HepG2 (cell line): Measurements from ENCODE around the gene TMEM127. TPM values are rescaled to one million over a fixed set of nuclear protein-coding genes. Genes with fewer than 3 reads are reported as not detected.

ENCODE experiments used
- KAT2B ChIP-seq: fragments of 150-350 bp; IDR thresholded peaks from 2 replicates; pipeline ENCODE4 v1.6.1; 2014; ENCODE audit warnings: low read depth, low read length, borderline replicate concordance
- PRDM4 ChIP-seq: sonication (generic); formaldehyde crosslinking; IDR thresholded peaks from 2 replicates; pipeline ENCODE4 v1.9.0; 2021; ENCODE audit warnings: missing genetic modification reagents, borderline replicate concordance
- SKI ChIP-seq: fragments of 450-650 bp; IDR thresholded peaks from one replicate; pipeline ENCODE4 v1.6.1; 2018; ENCODE audit warnings: mild to moderate bottlenecking; ENCODE audit not compliant: partially characterized antibody
- TEAD3 ChIP-seq: optimal IDR thresholded peaks from 2 replicates; pipeline ENCODE3; 2016; ENCODE audit warnings: borderline replicate concordance
- TIGD3 ChIP-seq: sonication (generic); formaldehyde crosslinking; IDR thresholded peaks from 2 replicates; pipeline ENCODE4 v1.5.1; 2020; ENCODE audit warnings: mild to moderate bottlenecking, missing genetic modification reagents, borderline replicate concordance
- ZBTB1 ChIP-seq: sonication (generic); formaldehyde crosslinking; IDR thresholded peaks from 2 replicates; pipeline ENCODE4 v1.4.0; 2020; ENCODE audit warnings: missing genetic modification reagents, borderline replicate concordance
- ZBTB37 ChIP-seq: sonication (generic); formaldehyde crosslinking; IDR thresholded peaks from 2 replicates; pipeline ENCODE4 v1.4.0; 2020; ENCODE audit warnings: mild to moderate bottlenecking, missing genetic modification reagents
- ZNF335 ChIP-seq: sonication (generic); formaldehyde crosslinking; IDR thresholded peaks from 2 replicates; pipeline ENCODE4 v1.4.0; 2020; ENCODE audit warnings: missing genetic modification reagents
- ZNF772 ChIP-seq: sonication (generic); formaldehyde crosslinking; IDR thresholded peaks from 2 replicates; pipeline ENCODE4 v1.5.0; 2020; ENCODE audit warnings: mild to moderate bottlenecking, missing genetic modification reagents
- ZNF788 ChIP-seq: sonication (generic); formaldehyde crosslinking; IDR thresholded peaks from 2 replicates; pipeline ENCODE4 v1.5.0; 2020; ENCODE audit warnings: mild to moderate bottlenecking, missing genetic modification reagents, borderline replicate concordance
- ZSCAN25 ChIP-seq: sonication (generic); formaldehyde crosslinking; IDR thresholded peaks from 2 replicates; pipeline ENCODE4 v1.8.0; 2022; ENCODE audit warnings: mild to moderate bottlenecking, missing genetic modification reagents
- polyA plus RNA-seq, 8 experiments: library from polyadenylated mRNA; depleted of rRNA in 3 of 8; stranded (reverse) in 7 of 8; unstranded in 1 of 8; fragments of >200 nt; fragmentation: Illumina TruSeq in 4 of 8; extraction: Trizol in 4 of 8; gene quantifications; 2 replicates each; pipeline versions ENCODE4 v1.2.1 to v1.2.3, GENCODE V29; 2011 to 2016; ENCODE audit warnings: low read depth in 4 of 8, missing spikeins in 1 of 8, mixed read lengths in 1 of 8; ENCODE audit not compliant: insufficient read depth in 1 of 8
- total RNA-seq, 5 experiments: library from RNA; depleted of rRNA; stranded (reverse); fragments of >200 nt; fragmentation: Illumina TruSeq; extraction: Trizol; gene quantifications; 2 replicates each; pipeline ENCODE4 v1.2.3, GENCODE V29; 2016; ENCODE audit warnings: low read depth in 1 of 5
- TF ChIP-seq, protein P1 (sequence below): sonication (generic); formaldehyde crosslinking; IDR thresholded peaks from 2 replicates; pipeline ENCODE4 v1.8.0; 2022; ENCODE audit warnings: missing genetic modification reagents, mild to moderate bottlenecking, moderate library complexity, borderline replicate concordance
- TF ChIP-seq, protein P2 (sequence below): sonication (generic); formaldehyde crosslinking; IDR thresholded peaks from 2 replicates; pipeline ENCODE4 v1.5.1; 2020; ENCODE audit warnings: missing genetic modification reagents, mild to moderate bottlenecking, borderline replicate concordance
- TF ChIP-seq, protein P3 (sequence below): sonication (generic); formaldehyde crosslinking; IDR thresholded peaks from 2 replicates; pipeline ENCODE4 v1.9.0; 2022; ENCODE audit warnings: missing genetic modification reagents, mild to moderate bottlenecking, borderline replicate concordance

Gene TMEM127
- total and polyA plus RNA-seq, 2 of the 13 experiments (the other 11 are each of a cell fraction or from before 2014, with no cell fraction given) = 21.5 to 33.9 TPM

- TF ChIP-seq, protein P1, sequence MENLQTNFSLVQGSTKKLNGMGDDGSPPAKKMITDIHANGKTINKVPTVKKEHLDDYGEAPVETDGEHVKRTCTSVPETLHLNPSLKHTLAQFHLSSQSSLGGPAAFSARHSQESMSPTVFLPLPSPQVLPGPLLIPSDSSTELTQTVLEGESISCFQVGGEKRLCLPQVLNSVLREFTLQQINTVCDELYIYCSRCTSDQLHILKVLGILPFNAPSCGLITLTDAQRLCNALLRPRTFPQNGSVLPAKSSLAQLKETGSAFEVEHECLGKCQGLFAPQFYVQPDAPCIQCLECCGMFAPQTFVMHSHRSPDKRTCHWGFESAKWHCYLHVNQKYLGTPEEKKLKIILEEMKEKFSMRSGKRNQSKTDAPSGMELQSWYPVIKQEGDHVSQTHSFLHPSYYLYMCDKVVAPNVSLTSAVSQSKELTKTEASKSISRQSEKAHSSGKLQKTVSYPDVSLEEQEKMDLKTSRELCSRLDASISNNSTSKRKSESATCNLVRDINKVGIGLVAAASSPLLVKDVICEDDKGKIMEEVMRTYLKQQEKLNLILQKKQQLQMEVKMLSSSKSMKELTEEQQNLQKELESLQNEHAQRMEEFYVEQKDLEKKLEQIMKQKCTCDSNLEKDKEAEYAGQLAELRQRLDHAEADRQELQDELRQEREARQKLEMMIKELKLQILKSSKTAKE (CRISPR knock-in tag) = peak; percentile 77; the same call in 1 of the 2 replicates
- TF ChIP-seq KAT2B (no peak), ZNF788 (CRISPR knock-in tag) (peak; percentile 94; the same call in 1 of the 2 replicates), ZNF335 (no peak; the same call in 1 of the 2 replicates), TEAD3 (peak; percentile 54), ZSCAN25 (CRISPR knock-in tag) (peak; percentile 84), PRDM4 (no peak; the same call in 1 of the 2 replicates), TIGD3 (CRISPR knock-in tag) (no peak), ZBTB37 (CRISPR knock-in tag) (no peak), SKI (peak; percentile 89), ZNF772 (CRISPR knock-in tag) (peak; percentile 71), ZBTB1 (CRISPR knock-in tag) (no peak; the same call in 1 of the 2 replicates)
- TF ChIP-seq, protein P2, sequence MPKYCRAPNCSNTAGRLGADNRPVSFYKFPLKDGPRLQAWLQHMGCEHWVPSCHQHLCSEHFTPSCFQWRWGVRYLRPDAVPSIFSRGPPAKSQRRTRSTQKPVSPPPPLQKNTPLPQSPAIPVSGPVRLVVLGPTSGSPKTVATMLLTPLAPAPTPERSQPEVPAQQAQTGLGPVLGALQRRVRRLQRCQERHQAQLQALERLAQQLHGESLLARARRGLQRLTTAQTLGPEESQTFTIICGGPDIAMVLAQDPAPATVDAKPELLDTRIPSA (CRISPR knock-in tag) = peak; percentile 59; the same call in 1 of the 2 replicates
- TF ChIP-seq, protein P3, sequence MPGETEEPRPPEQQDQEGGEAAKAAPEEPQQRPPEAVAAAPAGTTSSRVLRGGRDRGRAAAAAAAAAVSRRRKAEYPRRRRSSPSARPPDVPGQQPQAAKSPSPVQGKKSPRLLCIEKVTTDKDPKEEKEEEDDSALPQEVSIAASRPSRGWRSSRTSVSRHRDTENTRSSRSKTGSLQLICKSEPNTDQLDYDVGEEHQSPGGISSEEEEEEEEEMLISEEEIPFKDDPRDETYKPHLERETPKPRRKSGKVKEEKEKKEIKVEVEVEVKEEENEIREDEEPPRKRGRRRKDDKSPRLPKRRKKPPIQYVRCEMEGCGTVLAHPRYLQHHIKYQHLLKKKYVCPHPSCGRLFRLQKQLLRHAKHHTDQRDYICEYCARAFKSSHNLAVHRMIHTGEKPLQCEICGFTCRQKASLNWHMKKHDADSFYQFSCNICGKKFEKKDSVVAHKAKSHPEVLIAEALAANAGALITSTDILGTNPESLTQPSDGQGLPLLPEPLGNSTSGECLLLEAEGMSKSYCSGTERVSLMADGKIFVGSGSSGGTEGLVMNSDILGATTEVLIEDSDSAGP = peak; percentile 93; the same call in 1 of the 2 replicates
These were observed 57.4 kb downstream of the TMEM127 start, which contains the start of gene STARD7 (continued) for GRCh38 chr2:96208143-96209010.
